HG03103 (cell line): Measurements from ENCODE around the gene DHX35.
"Not testable (repeated sequence)": the region's sequence is repeated elsewhere in the genome, so short reads cannot be mapped to it uniquely, and the experiment has no call there.

Experiments
- ATAC-seq: cut with Tn5 transposase; IDR thresholded peaks from one replicate; pipeline ENCODE4 v1.9.1; 2021; ENCODE audit warnings: low read depth; ENCODE audit not compliant: unreplicated experiment

DHX35 gene

DNA sequence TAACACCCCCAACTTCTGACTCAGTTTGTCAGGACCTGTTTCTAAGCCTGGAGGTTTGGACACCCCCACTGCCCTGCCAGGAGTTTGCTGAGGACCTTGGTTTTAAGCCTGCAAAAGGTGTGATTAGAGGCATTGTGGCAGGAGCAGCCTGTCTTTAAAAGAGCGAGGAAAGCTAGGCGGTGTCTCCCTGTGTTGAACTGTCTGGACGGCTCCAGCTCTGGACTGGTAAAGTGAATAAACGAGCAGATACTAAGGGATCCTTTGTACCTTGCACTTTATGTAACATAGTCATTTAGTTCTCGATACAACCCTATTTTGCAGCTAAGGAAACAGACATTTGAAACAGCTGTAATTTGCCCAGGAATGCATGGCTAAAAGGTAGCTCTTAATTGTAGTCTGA, 21.5 kb upstream of the DHX35 start:
- ATAC-seq: no peak

DNA sequence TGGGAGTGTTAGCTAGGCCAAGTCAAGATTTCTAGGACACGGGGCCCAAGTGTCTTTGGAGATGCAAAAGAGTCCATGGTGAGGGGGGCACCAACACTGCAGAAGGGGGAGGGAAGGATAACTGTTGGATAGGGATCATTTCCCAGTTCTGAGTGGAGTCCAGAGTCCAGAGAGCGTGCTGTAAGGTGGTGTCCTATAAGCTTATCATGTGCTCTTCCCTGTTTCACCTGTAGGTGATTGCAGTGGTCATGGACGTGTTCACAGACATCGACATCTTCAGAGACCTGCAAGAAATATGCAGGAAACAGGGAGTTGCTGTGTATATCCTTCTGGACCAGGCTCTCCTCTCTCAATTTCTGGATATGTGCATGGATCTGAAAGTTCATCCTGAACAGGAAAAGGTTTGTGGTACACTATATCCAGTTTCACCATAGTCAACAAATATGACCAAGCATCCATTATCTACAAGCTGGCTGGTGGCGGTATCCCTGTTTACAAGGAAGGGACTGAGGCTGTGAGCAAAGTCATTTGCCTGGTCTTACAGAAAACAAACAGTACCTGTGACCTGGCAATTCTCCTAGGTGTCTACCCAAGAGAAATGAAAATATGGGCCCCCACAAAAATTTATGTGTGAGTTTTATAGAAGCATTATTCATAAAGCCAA, 20.3 kb upstream of the DHX35 start:
- ATAC-seq: no peak

DNA sequence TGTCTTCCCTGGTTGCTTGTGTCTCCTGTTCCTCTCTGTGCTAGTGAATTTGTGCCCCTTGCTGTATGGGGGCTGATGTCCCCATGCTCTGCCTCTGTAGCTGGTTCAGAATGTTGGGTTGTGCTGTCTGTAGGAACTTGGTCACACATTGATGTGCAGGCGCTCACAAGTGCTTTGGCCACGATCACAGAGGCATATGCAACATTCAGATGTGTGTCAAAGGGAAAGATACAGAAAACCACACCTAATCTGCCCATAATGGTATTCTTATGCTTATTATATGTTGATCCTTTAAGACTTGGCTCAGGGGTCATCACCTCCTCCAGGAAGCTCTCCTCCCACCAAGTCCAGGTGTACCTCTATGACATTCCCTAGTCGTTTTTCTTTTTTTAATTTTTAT, 17.1 kb upstream of the DHX35 start:
- no peak for ATAC-seq

DNA sequence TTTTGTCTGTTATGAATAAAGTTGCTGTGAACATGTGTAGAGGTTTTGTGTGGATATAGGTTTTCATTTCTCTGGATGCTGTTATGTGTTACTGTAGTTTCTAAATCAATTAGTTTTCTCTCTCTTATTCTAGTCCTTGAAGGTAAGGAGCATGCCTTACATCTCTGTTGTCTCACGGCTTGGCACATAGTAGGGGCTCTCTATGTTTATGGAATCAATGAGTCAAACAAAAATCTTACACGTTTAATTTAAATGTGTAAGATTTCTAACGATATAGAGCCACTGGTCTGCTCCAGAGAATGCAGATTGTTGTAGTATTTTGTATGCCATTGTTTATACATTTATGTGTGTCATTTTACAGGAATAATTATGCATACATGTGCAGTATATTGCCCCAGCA, 15.3 kb upstream of the DHX35 start:
- ATAC-seq: no peak

DNA sequence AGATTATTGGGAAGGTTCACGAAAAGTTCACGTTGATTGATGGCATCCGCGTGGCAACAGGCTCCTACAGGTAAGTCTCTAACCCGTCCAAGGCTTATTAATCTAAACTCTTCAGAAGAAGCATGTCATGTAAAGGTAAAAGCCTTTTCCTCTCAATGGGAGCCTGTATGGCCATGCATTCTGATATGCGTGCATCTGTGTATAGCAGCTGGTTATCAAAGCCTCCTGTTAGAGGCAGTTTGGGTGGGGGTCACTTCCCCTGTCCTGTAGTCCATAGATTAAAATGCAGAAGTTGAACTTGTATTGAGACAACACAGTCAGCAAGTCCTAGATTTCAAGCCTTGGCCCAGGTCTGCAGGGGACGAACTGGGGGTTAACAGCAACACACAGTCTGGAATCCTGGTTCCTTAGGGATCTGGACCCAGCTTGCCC, 14.2 kb upstream of the DHX35 start:
- ATAC-seq: no peak

DNA sequence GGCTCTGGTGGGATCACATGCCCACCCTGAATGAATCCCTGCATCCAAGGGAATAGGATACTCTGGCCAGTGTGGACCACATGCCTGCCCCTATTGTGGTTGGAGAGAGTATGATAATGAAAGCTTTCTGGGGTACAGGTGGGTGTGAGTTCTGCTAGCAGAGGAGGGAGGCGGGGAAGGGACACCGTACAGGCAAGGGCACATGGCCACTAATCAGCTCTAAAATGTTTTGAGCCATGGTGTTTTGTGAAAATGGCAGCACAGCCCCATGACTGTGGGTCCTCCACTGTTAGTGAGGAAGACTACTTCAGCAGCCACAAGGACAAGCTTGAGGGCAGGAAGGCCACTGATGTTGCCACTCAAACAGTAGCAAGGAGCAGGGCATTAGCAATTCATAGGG, 11.9 kb upstream of the DHX35 start:
- no peak for ATAC-seq

DNA sequence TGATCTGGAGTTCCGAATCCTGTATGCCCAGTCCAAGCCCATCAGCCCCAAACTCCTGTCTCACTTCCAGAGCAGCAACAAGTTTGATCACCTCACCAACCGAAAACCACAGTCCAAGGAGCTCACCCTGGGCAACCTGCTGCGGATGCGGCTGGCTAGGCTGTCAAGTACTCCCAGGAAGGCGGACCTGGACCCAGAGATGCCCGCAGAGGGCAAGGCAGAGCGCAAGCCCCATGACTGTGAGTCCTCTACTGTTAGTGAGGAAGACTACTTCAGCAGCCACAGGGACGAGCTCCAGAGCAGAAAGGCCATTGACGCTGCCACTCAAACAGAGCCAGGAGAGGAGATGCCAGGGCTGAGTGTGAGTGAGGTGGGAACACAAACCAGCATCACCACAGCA, 10.5 kb upstream of the DHX35 start:
- ATAC-seq: no peak

DNA sequence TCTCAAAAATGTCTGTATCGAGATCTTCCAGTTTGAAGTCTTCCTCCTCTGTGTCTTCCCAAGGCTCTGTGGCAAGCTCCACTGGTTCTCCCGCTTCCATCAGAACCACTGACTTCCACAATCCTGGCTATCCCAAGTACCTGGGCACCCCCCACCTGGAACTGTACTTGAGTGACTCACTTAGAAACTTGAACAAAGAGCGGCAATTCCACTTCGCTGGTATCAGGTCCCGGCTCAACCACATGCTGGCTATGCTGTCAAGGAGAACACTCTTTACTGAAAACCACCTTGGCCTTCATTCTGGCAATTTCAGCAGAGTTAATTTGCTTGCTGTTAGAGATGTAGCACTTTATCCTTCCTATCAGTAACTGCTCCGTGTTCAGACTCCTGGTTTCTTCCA, 10.0 kb upstream of the DHX35 start:
- ATAC-seq: no peak

DNA sequence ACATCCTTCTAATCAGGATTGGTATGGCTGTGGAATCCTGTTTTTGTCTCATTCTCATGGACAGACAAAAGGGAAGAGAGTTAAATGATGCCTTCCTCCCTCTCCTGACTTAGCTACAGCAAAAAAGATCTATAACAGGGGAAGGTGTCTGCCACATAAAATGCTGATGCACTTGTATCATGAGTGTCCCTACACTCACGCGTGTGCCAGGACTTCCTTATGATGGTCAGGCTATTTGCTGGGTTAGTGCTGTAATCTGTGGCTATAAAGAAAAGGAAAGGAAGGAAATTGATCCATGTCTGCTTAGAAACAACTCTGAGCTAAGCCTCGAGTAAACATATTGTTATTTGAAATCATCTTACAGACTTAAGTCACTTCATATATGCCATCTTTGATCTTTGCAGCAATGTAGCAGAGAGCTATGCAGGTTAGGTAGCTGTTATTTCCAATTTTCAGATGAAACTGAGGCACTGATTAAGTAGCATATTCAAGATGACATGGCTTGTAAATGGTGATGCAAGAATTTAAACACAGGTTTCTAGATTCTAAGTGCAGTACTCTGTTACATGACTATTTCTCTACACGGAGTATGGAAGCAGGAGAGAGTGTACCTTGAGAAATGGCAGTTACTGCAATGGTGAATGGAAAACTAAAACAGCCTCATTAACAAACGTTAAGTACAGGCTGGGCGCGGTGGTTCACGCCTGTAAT, 8.4 kb upstream of the DHX35 start:
- no peak for ATAC-seq

DNA sequence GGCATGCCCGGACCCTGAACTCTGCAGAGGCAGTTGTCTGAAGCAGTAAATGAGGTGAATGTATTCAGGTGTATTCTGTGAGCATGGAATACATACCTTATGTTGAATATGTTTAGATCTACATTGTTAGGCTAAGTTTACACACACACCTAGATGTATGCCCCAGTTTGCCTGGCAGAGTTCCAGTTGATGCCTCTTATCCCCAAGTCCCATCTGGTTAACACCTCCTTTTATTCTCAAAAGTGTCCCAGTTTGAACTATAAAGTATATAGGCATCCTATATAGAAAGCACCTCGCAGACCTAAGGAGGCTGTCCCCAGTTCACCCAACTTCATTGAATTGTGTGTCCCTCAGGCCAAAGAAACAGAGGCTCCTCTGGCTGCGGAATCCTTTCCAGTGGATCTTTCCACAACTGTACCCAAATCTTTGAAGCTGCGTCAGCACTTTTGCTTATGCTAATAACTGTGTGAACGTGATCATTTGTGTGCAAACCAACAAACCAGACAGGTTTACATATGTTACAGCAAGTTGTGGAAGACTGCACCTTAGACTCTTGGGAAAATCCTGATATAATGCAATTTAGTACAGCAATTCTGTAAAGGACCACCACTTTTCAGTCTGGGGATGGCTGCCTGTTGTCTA, 4.8 kb upstream of the DHX35 start:
- no peak for ATAC-seq

DNA sequence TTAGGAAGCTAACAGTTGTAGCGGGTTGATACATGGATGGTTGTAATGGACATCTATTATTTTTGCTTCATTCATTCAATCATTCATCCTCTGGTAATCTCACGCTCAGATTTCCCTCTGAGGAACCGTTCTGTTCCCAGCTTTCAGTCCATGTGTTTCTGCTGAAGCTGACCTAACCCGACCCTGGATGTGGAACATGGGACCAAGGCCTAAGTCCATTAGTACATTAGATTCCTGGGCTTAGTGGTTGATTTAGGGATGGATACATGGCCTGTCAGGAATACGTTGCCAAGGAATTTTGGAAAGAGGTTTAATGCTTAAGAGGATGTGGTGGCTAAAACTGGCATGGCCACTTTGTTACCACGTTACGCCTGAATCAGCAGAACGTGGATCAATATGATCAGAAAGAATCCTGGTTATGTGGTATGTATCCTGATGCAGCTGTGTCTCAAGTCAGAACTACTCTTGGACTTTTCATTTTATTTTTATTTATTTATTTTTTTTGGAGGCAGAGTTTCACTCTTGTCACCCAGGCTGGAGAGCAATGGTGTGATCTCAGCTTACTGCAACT, 4.1 kb upstream of the DHX35 start:
- ATAC-seq: no peak

DNA sequence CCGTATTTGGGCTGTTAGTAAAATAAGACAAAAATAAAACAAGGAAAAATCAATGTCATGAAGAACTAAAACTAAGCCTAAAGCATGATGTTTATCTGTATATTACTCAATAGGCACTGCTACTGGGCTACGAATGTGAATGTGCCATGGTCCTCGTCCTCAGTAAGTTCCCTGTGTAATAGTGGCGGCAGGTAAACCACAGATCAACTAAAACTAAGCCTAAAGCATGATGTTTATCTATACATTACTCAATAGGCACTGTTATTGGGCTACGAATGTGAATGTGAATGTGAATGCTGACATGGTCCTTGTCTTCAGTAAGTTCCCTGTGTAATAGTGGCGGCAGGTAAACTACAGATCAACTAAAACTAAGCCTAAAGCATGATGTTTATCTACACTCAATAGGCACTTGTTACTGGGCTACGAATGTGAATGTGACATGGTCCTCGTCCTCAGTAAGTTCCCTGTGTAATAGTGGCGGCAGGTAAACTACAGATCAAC, 1.9 kb upstream of the DHX35 start:
- ATAC-seq: not testable (repeated sequence)

DNA sequence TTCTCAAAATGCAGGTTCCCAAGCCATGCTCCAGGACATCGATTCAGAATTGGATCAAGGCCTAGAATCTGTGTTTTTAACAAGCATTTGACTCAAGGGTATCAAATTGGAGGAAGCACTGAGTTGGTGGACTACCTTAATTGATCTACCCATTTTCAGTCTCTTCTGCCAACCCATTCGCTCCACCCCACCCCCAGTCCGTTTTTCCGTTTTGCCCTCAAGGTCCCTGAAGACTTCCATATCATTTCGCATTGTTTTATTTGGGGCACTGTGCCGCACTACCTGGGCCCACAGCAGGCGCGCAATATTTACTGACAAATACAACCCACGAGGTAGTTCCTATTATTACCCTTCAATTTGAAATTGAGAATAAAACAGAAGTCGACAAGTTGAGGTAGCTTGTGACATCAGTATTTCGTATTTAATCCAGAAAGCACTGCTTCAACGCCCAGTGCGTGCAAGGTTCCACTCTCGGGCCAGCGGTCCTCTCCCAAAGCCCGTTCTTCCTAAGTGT, 557 bp upstream of the DHX35 start:
- ATAC-seq: no peak

DNA sequence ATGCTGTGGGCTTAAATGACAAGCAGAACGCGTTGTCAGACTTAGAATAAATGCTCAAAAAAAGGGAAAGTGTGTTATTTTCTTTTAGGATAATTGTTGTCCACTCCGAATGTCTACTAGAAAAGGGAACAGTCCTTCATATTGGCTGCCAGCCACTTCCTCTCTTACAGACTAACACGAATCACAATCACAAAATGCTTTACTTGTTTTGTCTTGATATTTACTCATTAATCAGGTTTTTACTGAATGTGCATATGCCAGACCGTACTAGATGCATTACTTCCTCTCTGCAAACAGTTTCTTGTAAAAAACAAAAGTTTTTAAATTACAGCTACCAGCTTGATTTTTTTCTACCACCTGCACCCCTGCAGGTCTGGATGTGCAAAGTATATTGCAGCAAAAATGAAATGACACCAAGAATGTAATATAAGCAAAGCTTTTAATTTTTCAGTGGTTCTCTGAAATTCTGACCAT, 821 bp downstream of the DHX35 start:
- ATAC-seq: no peak

DNA sequence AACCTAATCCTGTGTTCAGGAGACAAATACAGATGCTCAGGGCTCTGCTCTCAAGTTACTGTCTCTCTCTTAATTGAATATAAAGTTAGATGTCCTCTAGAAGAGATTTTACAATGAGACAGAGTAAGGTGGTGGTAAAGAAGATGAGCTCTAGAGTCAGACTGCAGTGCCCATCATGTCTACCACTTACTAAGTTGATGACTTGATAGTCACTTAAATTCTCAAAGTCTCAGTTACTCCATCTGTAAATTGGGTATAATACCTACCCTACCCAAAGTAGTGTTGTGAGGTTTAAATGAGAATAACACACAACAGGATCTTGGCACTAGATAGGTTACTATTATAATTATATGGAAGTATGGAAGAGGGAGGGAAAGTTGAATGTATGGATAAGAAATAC, 1.6 kb downstream of the DHX35 start:
- no peak for ATAC-seq

DNA sequence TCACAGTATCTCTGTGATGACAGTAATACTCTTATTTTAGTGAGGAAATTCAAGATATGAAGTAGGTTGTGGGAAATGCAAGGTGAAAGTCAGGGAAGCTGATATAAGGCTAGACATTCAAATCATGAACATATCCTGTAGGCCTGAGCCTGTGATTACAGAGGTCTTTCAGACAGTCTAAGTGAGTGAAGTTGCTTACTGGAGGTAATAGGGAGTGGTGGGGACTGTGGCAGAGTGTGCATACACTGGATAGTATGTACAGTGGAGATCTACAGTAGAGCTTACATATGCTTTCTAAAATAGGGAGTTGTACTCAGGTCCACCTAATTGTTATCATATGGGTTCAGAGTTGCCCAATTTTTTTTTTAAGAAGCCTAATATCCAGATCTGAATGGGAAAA, 3.1 kb downstream of the DHX35 start:
- ATAC-seq: no peak

DNA sequence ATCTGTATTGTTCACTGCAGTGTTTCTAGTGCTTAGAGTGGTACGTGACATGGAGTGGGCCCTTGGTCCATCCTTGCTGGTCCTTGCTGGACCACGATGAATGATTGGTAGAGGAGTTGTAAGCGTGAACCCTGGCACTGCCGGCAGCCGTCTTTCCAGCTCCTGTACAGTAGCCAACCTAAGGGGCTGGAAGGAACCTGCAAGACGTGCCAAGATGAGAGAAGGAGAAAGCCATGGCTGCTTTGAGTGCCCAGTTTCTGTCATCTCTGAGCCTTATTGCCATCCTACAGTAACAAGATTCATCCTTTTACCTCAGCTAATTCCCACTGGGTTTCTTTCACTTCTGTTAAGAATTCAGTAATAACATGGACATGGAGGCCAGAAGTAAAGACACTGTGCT, 5.9 kb downstream of the DHX35 start:
- ATAC-seq: no peak

DNA sequence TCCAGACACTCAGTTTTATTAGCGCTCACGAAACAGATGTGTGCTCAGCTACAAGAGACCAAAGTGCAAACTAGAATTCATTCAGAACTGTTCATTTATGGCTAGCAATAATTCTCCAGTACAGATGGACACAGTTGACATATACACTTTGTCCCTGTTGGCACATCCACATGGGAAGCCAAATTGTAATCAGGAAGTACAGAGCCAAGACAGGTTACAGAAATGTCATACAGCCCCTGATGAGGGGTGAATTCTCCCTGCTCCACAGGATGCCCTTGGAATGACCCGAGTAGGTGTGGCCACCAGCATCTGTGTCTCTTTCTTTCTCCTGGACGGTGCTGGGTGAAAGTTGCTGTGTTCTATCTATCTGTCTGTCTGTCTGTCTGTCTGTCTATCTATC, 7.6 kb downstream of the DHX35 start:
- no peak for ATAC-seq

DNA sequence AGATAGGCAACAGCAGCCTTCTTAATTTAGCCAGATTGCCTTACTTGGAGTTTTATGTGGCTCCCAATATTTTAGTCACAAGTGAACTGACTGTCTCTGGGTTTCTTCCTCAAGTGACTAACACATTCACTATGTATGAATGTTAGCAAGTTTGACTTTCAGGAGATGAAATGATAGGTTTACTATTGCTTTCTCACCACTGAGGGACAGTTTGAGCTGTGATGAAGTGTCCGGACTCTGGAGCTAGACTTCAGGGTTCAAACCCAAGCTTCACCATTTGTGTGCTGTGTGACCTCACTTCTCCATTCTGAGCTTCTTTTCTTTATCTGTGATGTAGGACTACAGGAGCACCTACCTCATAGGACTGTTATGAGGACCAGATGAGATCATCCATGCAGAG, 8.2 kb downstream of the DHX35 start:
- no peak for ATAC-seq

DNA sequence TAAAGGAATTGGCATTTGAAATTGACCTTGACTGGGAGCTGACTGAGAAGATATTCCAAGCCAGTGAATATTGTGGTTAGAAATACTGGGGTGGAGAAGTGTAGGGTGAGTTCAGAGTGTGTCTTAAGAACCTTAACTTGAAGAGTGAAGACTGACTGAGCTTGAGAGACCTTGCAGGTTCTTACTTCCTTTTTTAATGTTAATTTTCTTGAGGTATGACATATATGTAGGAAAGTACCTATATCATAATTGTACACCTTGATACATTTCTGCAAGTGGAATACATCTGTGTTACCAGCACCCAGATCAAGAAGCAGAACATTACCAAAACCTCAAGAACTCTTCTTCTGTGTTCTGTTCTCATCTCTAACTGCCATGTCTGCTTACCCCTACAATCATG, 11.0 kb downstream of the DHX35 start:
- no peak for ATAC-seq

DNA sequence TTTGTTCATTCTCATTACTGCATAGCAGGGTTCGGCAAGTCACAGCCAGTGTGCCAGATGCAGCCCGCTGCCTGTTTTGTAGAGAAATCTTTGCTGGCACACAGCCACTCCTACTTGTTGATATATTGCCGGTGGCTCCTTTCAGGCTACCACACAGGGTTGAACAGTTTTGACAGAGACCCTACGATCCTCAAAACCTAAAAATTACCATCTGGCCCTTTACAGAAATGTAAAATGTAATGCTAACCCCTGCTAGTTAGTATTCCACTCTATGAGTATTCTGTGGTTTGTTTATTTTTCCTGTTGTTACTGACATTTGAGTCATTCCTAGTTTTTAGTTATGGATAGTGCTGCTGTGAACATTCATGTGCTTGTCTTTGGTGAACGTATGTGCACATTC, 11.5 kb downstream of the DHX35 start:
- no peak for ATAC-seq
